GM18505 (cell line): Measurements from ENCODE around the gene SCARF2.
"Not testable (repeated sequence)": the region's sequence is repeated elsewhere in the genome, so short reads cannot be mapped to it uniquely, and the experiment has no call there.

Source experiments
- ATAC-seq: cut with Tn5 transposase; IDR thresholded peaks from one replicate; pipeline ENCODE4 v1.9.1; 2021; ENCODE audit not compliant: unreplicated experiment
- POLR2A ChIP-seq: IDR thresholded peaks from 4 replicates; pipeline ENCODE4 v1.6.1; 2011; ENCODE audit warnings: borderline replicate concordance; ENCODE audit not compliant: insufficient read depth, insufficient read length; ENCODE audit errors: extremely low read depth

The SCARF2 gene, protein sequence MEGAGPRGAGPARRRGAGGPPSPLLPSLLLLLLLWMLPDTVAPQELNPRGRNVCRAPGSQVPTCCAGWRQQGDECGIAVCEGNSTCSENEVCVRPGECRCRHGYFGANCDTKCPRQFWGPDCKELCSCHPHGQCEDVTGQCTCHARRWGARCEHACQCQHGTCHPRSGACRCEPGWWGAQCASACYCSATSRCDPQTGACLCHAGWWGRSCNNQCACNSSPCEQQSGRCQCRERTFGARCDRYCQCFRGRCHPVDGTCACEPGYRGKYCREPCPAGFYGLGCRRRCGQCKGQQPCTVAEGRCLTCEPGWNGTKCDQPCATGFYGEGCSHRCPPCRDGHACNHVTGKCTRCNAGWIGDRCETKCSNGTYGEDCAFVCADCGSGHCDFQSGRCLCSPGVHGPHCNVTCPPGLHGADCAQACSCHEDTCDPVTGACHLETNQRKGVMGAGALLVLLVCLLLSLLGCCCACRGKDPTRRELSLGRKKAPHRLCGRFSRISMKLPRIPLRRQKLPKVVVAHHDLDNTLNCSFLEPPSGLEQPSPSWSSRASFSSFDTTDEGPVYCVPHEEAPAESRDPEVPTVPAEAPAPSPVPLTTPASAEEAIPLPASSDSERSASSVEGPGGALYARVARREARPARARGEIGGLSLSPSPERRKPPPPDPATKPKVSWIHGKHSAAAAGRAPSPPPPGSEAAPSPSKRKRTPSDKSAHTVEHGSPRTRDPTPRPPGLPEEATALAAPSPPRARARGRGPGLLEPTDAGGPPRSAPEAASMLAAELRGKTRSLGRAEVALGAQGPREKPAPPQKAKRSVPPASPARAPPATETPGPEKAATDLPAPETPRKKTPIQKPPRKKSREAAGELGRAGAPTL

DNA sequence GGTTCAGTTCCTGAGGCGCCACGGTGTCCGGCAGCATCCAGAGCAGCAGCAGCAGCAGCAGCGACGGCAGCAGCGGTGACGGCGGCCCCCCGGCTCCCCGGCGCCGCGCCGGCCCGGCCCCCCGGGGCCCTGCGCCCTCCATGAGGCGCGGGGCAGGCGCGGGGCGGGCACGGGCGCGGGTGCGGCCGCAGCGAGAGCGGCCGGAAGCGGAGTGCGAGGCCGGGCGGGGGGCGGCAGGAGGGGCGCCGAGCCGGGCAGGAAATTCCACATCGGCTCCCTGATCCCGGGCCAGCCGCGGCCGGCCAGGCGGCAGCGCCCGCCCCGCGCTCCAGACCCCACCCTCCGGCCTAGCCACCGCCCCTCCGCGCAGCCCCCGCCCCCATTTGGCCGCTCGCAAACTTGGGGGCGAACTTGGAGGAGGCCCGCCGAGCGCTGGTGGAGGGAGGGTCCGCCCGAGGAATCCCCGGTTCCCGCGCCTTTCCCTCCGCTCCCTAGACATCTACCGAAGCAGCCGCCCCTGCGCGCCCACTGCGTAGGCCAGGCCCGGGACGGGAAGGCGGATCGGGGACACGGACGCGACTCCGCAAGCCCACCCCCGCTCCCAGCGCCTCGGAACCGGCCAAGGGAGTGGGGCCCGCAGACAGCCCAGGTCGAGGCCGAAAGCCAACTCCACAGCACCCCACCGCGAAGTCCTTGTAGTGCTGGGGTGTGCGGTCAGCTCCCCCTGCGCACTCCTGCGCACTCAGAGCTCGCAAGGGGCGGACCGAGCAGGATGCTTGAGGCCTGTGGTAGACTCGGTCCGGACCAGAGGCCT lies at the start of gene SCARF2:
Gene SCARF2, minus strand, starts transcription at position 213 of the 814 bp plus-strand sequence. Its CDS starts 71 bp downstream, at position 142.
- no peak for TF ChIP-seq POLR2A
- no peak for ATAC-seq

GRCh38 chr22:20486229-20486628 lies 48.6 kb upstream of the SCARF2 start:
- no peak for ATAC-seq
- TF ChIP-seq POLR2A: no peak

DNA sequence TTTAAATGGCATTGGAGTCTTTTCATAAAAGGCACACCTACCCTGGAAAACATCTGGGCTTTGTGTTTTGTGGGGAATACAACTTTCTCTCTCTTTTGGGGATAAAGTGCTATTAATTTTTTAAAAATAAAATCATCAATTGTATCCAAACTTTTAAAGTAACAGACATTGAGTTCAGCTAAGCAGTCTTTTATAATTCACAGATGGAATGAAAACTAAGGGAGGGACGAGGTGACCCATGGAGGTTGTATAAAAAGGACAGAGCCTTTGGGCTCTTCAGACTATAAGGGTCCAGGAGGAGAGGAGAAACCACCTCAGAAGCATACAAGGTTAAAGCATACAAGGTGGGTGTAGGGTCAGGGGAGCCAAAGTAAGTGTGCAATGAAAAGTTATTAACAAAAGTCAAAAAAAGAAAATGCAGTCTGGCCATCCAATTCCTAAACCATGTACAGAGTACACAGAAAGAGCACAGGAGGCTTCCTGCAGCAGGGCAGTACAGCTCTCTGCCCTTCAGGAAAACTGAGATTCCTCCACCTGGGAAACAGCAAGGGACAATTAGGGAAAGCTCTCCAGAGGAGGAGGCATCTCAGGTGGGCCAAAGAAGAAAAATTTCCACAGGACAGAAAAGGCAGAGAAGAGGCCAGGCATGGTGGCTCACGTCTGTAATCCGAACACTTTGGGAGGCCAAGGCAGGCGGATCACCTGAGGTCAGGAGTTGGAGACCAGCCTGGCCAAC lies 47.5 kb upstream of the SCARF2 start:
- ATAC-seq: no peak
- no peak for TF ChIP-seq POLR2A

GRCh38 chr22:20483771-20484170 lies 46.1 kb upstream of the SCARF2 start:
- ATAC-seq: no peak
- TF ChIP-seq POLR2A: no peak

DNA sequence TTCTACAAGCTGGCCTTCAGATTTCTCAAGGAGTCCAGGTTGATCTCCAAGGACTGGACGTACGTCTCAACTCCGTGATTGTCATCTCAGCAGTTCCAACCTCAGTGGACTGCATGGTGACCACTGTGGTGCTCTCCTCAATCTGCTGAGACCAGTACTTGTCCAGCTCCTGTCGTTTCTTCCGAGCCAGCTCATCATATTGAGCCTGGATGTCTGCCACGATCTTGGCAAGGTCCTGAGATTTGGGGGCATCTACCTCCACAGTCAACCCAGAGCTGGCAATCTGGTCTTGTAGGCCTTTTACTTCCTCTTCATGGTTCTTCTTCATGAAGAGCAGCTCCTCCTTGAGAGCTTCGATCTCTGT lies 45.5 kb upstream of the SCARF2 start:
- not testable (repeated sequence) for ATAC-seq

DNA sequence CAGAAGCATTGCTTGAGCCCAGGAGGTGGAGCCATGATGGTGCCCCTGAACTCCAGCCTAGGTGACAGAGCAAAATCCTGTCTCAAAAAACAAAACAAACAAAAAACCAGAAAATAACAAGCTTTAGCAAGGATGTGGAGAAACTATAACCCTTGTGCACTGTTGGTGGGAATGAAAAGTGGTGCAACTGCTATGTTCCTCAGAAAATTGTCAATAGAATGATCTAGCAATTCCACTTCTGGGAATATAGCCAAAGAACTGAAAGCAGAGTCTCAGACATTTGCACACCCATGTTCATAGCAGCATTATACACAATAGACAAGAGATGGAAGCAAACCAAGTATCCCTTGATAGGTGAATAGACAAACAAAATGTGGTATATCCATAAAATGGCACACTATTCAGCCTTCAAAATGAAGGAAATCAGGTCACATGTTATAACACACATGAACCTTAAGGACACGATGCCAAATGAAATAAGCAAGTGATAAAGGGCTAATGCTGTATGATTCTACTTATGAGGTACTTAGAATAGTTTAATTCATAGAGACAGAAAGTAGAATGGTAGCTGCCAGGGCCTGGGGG lies 42.1 kb upstream of the SCARF2 start:
- no peak for TF ChIP-seq POLR2A
- ATAC-seq: no peak

GRCh38 chr22:20478059-20478458 lies 40.4 kb upstream of the SCARF2 start:
- not testable (repeated sequence) for ATAC-seq

- ATAC-seq: not testable (repeated sequence)
Measured at GRCh38 chr22:20475569-20475968, 37.9 kb upstream of the SCARF2 start.

GRCh38 chr22:20475115-20475436 lies 37.5 kb upstream of the SCARF2 start:
- TF ChIP-seq POLR2A: no peak
- ATAC-seq: no peak

- no peak for TF ChIP-seq POLR2A
- no peak for ATAC-seq
Measured at GRCh38 chr22:20472629-20473442, 35.2 kb upstream of the SCARF2 start.

- no peak for TF ChIP-seq POLR2A
- ATAC-seq: no peak
Measured at GRCh38 chr22:20471126-20471833, 33.7 kb upstream of the SCARF2 start.

DNA sequence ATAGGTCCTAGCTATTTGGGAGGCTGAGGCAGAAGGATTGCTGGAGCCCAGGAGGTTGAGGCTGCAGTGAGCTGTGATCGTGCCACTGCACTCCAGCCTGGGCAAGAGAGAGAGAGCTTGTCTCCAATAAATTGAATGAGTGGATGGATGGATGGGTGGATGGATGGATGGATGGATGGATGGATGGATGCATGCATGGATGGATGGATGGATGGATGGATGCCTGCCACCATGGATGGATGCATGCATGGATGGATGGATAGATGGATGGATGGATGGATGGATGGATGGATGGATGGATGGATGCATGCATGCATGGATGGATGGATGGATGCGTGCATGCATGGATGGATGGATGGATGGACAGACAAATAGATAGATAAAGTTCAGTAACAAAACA lies 32.9 kb upstream of the SCARF2 start:
- ATAC-seq: not testable (repeated sequence)
